ACHN (cell line): ENCODE measurements around the gene RFX1.
A peak's percentile ranks its signal among the peaks of the same experiment; 100 is the strongest.
"Not testable (repeated sequence)": the region's sequence is repeated elsewhere in the genome, so short reads cannot be mapped to it uniquely, and the experiment has no call there.

ENCODE experiments used
- DNase-seq: peaks from one replicate; pipeline ENCODE4 v3.0.0-alpha.2; 2015
- in situ Hi-C: cut with HindIII; loops from 2 replicates; pipeline ENCODE4 v1.10.0; 2017; ENCODE audit warnings: low sequenced_read_pairs, low pct_ligation_motif_present, low pct_unique_long_range_greater_than_20kb

Gene RFX1

DNA sequence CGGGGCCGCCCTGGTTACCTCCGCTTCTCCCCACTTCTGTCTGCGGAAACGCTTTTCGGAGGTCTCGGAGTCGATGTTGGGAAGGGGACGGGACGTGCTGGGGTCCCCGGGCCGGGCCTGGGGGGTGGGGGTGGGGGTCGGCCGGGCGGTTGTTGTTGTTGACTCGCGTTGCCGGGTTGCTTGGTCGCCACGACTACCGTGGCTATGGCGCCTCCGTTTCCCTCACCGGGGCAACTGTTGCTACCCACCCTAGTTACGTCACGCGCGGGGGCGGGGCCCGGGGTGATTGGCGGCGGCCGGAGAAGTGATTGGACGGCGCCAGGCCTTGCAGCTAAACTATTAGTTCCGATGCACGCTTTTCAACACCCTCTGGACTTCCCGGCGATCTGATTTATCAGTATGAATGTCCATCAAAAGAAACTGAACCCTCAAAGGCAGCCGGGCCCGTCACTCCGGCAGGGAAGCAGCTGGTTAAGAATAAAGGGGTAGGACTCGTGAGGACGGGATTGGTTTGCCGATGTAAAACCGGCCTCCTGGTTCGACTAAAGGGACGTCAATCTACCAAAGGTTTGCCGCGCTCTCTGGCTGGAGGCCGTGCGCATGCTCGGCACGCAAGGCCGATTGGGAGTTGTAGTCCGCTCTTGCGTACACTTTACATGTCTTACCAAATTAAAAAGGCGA is at the start of gene RFX1:
TSS of gene RFX1 (minus strand) at position 236 of the 681 bp plus-strand sequence. CDS start 12,477 bp downstream, outside the sequence.
- in situ Hi-C loops = no loop called here
- peak; percentile 98 for DNase-seq

DNA sequence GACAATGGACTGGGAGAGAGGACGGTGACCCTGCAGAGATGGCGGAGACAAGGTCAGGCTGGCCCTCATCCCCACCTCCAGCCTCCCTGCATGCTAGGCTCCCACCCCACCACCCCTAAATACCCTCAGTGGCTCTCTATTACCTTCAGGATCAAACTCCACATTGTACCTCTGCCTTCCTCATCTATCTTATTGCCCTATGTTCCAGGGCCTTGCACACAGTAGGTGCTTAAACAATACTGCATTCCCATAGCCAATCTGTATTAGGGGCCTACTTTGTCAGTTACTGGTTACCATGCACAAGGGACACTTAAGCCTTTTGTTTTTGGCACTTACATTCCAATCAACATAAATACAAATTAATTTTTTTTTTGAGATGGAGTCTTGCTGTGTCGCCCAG is 49.3 kb upstream of the RFX1 start:
- in situ Hi-C loops = no loop called here

DNA sequence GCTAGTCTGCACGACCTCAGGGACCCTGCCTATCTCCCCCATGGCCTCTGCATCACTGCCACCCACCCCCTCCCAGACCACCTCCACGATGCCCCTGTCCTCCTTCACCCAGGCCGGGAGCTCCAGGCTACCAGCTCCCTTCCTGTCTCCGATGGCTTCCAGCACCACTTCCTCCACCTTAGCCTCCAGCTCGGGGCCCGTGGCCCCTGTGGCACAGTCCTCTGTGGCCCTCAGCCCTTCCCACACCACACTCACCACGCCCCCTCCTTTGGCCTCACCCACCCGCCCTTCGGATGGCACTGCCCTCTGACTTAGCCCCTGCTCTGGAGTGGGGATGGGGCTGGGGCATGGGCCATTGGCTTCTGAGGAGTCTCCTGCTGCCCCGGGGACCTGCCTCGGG is 48.6 kb upstream of the RFX1 start:
- in situ Hi-C loops = no loop called here

More for the DNA sequence above, 49.3 kb upstream of the RFX1 start:
- no peak for DNase-seq

DNA sequence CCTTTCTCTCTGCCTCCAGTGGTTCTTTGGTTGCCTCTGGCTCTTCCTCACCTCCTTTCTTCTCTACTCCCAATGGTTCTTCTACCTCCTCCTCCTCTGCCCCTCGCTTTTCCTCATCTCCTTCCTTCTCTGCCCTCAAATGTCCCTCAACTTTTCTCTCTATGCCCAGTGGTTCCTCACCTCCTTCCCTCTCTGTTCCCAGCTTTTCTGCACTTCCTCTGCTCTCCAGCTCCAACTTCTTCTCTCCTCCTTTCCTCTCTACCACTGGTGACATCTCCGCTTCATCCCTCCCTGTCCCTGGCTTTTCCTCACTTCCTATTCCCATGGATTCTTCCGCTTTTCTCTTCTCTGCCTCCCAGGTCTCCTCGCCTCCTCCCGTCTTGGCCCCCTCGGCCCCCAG is 48.0 kb upstream of the RFX1 start:
- no peak for DNase-seq
- in situ Hi-C loops = no loop called here

More for the DNA sequence above, 48.6 kb upstream of the RFX1 start:
- no peak for DNase-seq

DNA sequence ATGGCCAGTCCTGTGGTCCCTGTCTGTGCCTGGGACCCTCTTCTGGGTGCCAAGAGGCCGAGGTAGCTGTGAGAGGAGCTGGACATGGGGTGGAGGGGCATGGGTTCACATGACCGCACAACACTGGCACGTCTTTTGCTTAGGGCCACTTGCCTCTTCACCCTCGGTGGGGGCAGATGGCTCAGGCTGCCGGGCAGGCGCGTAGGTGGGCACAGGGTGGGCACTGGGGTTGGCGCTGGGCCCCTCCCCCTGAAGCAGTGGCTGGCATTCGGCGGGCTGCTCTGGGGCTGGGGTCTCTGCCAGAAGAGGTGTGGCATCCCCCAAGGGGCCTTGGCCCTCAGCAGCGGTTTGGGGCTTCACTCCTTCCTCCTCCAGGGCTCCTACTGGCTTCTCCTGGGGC is 47.4 kb upstream of the RFX1 start:
- in situ Hi-C loops = no loop called here
- no peak for DNase-seq

DNA sequence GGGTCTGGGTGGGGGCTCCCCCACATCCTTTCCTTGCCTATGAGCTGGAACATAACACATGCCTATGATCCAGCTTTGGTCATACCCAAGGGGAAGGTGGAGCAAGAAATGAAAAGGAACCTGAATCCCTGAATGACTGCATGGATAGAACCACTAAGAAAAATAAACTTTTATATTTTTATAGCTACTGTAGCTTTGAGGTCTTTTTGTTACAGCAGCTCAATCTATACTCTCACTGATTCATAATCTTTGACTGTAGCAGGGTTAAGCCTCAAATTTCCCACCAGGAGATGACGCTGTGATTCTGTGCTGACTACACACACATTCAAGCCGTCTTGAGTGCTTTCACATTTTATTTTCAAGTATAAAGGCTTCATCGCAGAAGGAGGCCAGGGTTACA is 46.9 kb upstream of the RFX1 start:
- no peak for DNase-seq
- in situ Hi-C loops = no loop called here

DNA sequence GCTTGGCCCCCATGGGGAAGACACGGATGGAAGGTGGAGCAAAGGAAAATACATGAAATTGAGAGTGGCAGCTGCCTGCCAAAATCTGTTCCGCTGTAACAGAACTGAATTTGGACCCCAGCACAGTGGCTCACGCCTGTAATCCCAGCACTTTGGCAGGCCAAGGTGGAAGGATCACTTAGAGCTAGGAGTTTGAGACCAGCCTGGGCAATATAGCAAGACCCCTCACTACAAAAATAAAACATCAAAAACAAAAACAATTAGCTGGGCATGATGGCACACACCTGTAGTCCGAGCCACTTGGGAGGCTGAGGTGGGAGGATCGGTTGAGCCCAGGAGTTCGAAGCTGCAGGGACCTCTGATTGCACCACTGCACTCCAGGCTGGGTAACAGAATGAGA is 46.4 kb upstream of the RFX1 start:
- in situ Hi-C loops = no loop called here
- DNase-seq = no peak

DNA sequence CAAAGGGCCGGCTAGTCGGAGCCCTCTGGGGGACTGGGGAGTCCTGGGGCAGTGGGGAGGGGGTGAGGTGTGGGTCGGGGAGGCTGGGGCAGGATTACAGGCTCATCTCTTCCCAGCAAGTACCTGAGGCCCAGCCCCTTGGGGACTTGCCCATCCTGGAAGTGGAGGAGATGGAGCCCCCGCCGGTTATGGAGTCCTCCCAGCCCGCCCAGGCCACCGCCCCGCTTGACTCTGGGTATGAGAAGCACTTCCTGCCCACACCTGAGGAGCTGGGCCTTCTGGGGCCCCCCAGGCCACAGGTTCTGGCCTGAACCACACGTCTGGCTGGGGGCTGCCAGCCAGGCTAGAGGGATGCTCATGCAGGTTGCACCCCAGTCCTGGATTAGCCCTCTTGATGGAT is 45.9 kb upstream of the RFX1 start:
- DNase-seq = no peak
- in situ Hi-C loops = no loop called here

DNA sequence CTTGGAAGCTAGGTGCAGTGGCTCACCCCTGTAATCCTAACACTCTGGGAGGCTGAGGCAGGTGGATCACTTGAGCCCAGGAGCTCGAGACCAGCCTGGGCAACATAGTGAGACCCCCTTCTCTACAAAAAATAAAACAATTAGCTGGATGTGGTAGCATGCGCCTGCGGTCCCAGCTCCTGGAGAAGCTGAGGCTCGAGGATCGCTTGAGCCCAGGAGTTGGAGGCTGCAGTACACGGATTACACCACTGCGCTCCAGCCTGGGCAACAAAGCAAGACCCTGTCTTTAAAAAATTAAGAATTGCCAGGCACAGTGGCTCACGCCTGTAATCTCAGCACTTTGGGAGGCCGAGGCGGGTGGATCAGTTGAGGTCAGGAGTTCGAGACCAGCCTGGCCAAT is 44.8 kb upstream of the RFX1 start:
- in situ Hi-C loops, DNase-seq: not testable (repeated sequence)

DNA sequence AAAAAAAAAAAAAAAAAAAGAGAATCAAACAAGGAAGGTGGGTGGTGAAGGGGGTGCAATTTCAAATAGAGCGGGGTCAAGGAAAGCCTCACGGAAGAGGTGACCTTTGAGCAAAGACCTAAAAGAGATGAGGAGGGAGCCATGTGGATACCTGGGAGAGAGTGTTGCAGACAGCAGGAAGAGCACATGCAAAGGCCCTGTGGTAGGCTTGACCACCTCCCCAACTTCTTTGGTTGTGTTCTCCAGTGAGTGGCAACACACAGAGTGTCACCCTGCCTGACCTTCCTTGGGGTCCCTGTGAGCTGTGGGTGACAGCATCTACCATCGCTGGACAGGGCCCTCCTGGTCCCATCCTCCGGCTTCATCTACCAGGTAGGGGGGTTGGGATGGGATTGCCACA is 44.4 kb upstream of the RFX1 start:
- in situ Hi-C loops = no loop called here
- DNase-seq = no peak

DNA sequence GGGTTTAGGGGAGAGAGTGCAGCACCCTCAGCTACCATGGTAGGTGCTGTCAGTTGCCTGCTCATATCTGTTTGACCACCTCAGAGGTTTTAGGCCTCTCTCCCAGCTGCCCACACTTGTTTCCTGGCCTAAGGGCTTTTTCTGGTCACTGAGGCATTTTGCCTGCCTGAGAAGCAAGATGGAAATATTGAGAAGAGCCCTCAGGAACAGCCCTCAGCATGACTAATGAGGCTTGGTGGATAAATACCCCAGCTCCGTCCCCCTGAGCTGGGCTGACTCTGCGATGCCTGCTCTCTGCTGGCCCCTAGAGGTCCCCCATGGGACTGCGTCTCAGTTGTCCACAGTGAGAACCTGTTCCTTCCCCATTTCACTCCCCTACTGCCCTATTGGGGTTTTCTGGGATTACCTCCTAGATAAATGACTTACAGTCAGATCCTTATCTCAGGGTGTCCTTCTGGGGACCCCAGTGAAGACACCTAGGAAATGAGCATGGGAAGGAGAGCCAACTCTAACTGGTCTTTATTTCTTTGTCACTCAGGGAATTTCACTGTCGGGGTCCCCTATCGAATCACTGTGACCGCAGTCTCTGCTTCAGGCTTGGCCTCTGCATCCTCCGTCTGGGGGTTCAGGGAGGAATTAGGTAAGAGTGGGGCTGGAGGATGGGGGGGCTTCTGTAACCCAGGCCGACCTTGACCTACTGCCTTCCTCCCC is 42.5 kb upstream of the RFX1 start:
- in situ Hi-C loops = no loop called here
- peak; percentile 42 for DNase-seq

DNA sequence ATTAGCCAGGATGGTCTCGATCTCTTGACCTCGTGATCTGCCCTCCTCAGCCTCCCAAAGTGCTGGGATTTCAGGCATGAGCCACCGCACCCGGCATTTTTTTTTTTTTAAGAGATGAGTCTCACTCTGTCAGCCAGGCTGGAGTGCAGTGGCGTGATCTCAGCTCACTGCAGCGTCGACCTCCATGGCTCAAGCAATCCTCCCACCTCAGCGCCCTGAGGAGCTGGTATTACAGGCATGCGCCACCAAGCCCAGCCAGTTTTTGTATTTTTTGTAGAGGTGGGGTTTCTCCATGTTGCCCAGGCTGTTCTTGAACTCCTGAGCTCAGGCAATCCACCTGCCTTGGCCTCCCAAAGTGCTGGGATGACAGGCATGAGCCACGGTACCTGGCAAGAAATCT is 41.7 kb upstream of the RFX1 start:
- DNase-seq, in situ Hi-C loops: not testable (repeated sequence)

DNA sequence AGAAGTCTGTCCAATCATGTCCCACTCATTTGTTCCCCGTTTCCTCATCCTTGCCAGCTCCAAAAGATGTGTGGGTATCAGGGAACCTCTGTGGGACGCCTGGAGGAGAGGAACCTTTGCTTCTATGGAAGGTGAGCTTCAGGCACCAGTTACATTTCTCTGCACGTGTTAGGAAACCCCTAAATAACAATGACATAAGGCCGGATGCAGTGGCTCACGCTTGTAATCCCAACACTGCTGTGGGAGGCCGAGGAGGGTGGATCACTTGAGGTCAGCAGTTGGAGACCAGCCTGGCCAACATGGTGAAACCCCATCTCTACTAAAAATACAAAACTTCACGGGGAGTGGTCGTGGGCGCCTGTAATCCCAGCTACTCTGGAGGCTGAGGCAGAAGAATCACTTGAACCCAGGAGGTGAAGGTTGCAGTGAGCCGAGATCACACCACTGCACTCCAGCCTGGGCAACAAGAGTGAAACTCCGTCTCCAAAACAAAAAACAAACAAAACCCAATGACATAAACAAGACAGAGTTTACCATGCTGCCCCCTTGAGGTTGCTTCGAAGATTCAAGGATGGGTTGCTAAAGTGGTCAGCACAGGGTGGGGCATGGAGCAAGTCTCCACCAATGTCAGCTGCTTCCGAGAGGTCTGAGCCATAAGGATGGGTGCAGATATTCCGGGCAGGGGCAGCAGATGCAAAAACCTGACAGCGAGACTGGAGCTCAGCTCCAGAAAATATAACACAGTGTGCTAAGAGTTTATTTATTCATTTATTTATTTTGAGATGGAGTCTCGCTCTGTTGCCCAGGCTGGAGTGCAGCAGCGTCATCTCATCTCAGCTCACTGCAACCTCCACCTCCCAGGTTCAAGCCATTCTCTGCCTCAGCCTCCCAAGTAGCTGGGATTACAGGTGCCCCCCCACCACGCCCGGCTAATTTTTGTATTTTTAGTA is 36.8 kb upstream of the RFX1 start:
- in situ Hi-C loops = not testable (repeated sequence)
- DNase-seq = peak; percentile 59

DNA sequence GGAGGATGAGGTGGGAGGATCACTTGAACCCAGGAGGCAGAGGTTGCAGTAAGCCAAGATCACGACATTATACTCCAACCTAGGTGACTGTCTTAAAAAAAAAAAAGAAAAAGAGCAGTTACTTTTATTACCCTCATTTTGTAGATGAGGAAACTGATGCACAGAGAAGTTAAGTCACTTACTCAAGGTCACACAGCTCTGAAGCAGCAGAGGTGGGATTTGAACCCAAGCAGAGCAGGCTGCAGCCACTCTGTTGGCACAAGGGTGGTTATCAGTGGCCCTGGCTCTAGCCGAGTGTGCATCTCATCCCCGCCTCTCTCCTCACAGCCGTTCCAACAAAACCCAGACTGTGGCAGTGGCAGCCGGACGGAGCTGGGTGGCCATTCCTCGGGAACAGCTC is 33.1 kb upstream of the RFX1 start:
- in situ Hi-C loops = no loop called here
- DNase-seq = no peak

DNA sequence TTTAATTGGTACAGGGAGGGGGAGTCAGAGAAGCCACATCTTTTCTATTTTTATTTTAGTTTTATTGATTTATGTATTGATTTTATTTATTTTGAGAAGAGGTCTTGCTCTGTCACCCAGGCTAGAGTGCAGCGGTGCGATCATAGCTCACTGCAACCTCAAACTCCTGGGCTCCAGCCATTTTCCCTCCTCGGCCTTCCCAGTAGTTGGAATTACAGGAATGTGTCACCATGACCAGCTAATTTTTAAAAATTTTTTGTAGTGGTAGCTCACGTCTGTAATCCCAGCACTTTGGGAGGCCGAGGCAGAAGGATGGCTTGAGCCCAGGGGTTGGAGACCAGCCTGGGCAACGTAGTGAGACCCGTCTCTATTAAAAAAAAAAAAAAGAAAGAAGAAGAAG is 29.6 kb upstream of the RFX1 start:
- DNase-seq = no peak
- in situ Hi-C loops = no loop called here

DNA sequence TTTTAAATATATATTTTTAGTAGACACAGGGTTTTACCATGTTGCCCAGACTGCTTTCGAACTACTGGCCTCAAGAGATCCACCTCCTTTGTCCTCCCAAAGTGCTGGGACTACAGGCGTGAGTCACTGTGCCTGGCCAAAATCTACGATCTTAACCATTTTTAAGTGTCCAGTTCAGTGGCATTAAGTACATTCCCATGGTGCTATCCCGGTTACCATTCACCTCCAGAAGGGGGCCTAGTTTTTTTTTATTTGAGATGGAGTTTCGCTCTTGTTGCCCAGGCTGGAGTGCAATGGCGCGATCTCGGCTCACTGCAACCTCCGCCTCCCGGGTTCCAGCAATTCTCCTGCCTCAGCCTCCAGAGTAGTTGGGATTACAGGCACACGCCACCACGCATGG is 29.0 kb upstream of the RFX1 start:
- peak; percentile 25 for DNase-seq
- in situ Hi-C loops = not testable (repeated sequence)

DNA sequence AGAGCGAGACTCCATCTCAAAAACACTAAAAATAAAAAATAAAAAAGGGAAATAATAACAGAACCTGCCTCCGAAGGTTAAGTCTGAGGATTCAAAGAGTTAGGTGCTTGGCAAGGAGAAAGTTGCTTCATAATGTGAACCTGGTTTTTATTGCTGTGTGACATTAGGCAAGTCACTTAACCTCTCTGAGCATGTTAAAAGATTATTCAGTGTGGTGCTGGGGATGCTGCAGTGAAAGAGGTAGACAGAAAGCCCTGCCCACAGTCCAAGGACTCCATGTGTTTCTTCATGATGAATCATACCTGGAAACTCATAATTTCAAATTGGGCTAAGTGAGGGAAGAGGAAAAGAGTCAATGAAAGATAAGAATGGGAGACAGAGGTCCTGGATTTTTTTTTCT is 27.8 kb upstream of the RFX1 start:
- in situ Hi-C loops = no loop called here
- no peak for DNase-seq

DNA sequence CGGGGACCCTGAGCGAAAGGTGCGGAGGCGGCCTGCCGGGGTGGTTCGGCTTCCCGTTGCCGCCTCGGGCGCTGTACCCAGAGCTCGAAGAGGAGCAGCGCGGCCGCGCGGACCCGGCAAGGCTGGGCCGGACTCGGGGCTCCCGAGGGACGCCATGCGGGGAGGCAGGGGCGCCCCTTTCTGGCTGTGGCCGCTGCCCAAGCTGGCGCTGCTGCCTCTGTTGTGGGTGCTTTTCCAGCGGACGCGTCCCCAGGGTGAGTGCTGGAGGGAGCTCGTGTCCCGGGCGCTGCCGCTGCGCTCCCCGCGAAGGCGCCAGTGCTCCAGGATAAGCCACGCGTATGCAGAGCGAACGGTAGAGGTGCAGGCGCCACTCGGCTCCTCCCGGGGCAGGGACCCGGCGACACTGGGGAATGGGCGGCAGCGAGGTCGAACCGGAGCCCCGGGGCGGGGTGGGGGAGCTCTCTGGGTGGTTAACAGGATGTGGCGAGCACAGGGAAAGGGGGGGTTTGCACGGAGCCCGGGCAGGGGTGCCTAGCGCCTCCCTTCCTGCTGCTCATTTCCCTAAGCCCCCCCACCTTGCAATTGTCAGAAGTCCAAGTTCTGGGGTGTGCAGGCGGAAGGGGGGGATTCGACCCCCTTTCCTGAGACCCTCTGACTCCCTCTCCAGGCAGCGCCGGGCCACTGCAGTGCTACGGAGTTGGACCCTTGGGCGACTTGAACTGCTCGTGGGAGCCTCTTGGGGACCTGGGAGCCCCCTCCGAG is 25.8 kb upstream of the RFX1 start, which contains the start of gene IL27RA:
TSS of gene IL27RA (plus strand) at position 44 of the 762 bp plus-strand sequence. CDS start at position 155, 111 bp downstream.
- in situ Hi-C loops = no loop called here
- DNase-seq = peak; percentile 55
